Neural cell (in vitro differentiated cells): ENCODE results near the gene SOS1. TPM values are rescaled to one million over a fixed set of nuclear protein-coding genes. Genes with fewer than 3 reads are reported as not detected.

Experiments
- H2AFZ ChIP-seq: fragments of 200-600, 300-800 bp; sonication (generic), shearing (Covaris generic); 2 replicates; pipeline ENCODE4 v1.6.0; 2014; ENCODE audit warnings: low read depth, mild to moderate bottlenecking, antibody characterized with exemption, low read length, moderate library complexity
- H3F3A ChIP-seq: fragments of 200-600 bp; shearing (Covaris generic); 2 replicates; pipeline ENCODE4 v1.6.1; 2016; ENCODE audit warnings: mild to moderate bottlenecking, moderate library complexity, mixed read lengths, antibody characterized with exemption, low read length; ENCODE audit not compliant: insufficient read depth, poor library complexity, severe bottlenecking
- H3K27ac ChIP-seq: fragments of 200-600, 300-800 bp; sonication (generic), shearing (Covaris generic); 2 replicates; pipeline ENCODE4 v1.5.1; 2014; ENCODE audit warnings: mild to moderate bottlenecking, low read length, moderate library complexity
- H3K27me3 ChIP-seq: fragments of 300-800, 200-600 bp; sonication (generic), shearing (Covaris generic); 2 replicates; pipeline ENCODE4 v1.6.0; 2014; ENCODE audit warnings: mild to moderate bottlenecking, low read depth, low read length, moderate library complexity; ENCODE audit not compliant: insufficient read depth
- H3K36me3 ChIP-seq: fragments of 300-800, 200-600 bp; sonication (generic), shearing (Covaris generic); 2 replicates; pipeline ENCODE4 v1.5.1; 2014; ENCODE audit warnings: mild to moderate bottlenecking, antibody characterized with exemption, low read length, moderate library complexity; ENCODE audit not compliant: insufficient read depth
- H3K4me2 ChIP-seq: fragments of 300-800, 200-600 bp; sonication (generic), shearing (Covaris generic); 2 replicates; pipeline ENCODE4 v1.6.0; 2014; ENCODE audit warnings: mild to moderate bottlenecking, low read length
- H3K4me3 ChIP-seq: fragments of 300-800, 200-600 bp; sonication (generic), shearing (Covaris generic); 2 replicates; pipeline ENCODE4 v1.5.1; 2014; ENCODE audit warnings: mild to moderate bottlenecking, low read length, moderate library complexity
- H3K79me2 ChIP-seq: fragments of 200-600 bp; shearing (Covaris generic); replicated peaks from 2 replicates; pipeline ENCODE4 v1.6.0; 2014; ENCODE audit warnings: mild to moderate bottlenecking, low read length, moderate library complexity; ENCODE audit not compliant: insufficient read depth
- H3K9ac ChIP-seq: fragments of 300-800, 200-600 bp; sonication (generic), shearing (Covaris generic); 2 replicates; pipeline ENCODE4 v1.6.1; 2016; ENCODE audit warnings: mild to moderate bottlenecking, low read length, mixed read lengths
- H3K9me2 ChIP-seq: fragments of 200-600 bp; shearing (Covaris generic); 2 replicates; pipeline ENCODE4 v1.6.1; 2016; ENCODE audit warnings: mild to moderate bottlenecking, low read length, mixed read lengths; ENCODE audit not compliant: insufficient read depth
- H3K9me3 ChIP-seq: fragments of 200-600, 300-800 bp; sonication (generic), shearing (Covaris generic); 2 replicates; pipeline ENCODE4 v1.6.1; 2016; ENCODE audit warnings: mild to moderate bottlenecking, mixed run types, low read length, moderate library complexity, mixed read lengths
- H4K20me1 ChIP-seq: fragments of 200-600 bp; shearing (Covaris generic); 2 replicates; pipeline ENCODE4 v1.6.1; 2016; ENCODE audit warnings: mild to moderate bottlenecking, mixed run types; ENCODE audit not compliant: insufficient read depth
- EP300 ChIP-seq: fragments of 450-650 bp; conservative IDR thresholded peaks from 2 replicates; pipeline ENCODE4 v1.6.1; 2014; ENCODE audit warnings: antibody characterized with exemption, mild to moderate bottlenecking, moderate library complexity; ENCODE audit not compliant: poor library complexity, severe bottlenecking
- EZH2 ChIP-seq: fragments of 200-600, 300-800 bp; shearing (Covaris generic), sonication (generic); IDR thresholded peaks from 2 replicates; pipeline ENCODE4 v1.6.1; 2014; ENCODE audit warnings: antibody characterized with exemption, low read length, borderline replicate concordance, mild to moderate bottlenecking; ENCODE audit not compliant: insufficient read depth, poor library complexity, severe bottlenecking
- MXI1 ChIP-seq: fragments of 450-650 bp; conservative IDR thresholded peaks from 2 replicates; pipeline ENCODE4 v1.6.1; 2014; ENCODE audit warnings: antibody characterized with exemption, mild to moderate bottlenecking; ENCODE audit not compliant: poor library complexity, severe bottlenecking
- POLR2AphosphoS5 ChIP-seq: IDR thresholded peaks from 2 replicates; pipeline ENCODE4 v1.6.1; 2012
- RAD21 ChIP-seq: fragments of 450-650 bp; conservative IDR thresholded peaks from 2 replicates; pipeline ENCODE4 v1.6.1; 2014; ENCODE audit warnings: antibody characterized with exemption, mild to moderate bottlenecking, moderate library complexity
- SMC3 ChIP-seq: fragments of 450-650 bp; conservative IDR thresholded peaks from 2 replicates; pipeline ENCODE4 v1.6.1; 2014; ENCODE audit warnings: antibody characterized with exemption, mild to moderate bottlenecking, moderate library complexity; ENCODE audit not compliant: poor library complexity
- TAF1 ChIP-seq: IDR thresholded peaks from 2 replicates; pipeline ENCODE4 v1.6.1; 2012; ENCODE audit warnings: low read depth
- polyA plus RNA-seq: library from polyadenylated mRNA; depleted of rRNA; stranded (reverse); fragments of >200 nt; gene quantifications from 2 replicates; pipeline ENCODE4 v1.2.3, GENCODE V29; 2014
- TF ChIP-seq, protein P1 (sequence below): fragments of 450-650 bp; IDR thresholded peaks from 2 replicates; pipeline ENCODE4 v1.5.1; 2014; ENCODE audit warnings: antibody characterized with exemption, mild to moderate bottlenecking, moderate library complexity; ENCODE audit not compliant: poor library complexity, severe bottlenecking
- TF ChIP-seq, protein P2 (sequence below): IDR thresholded peaks from 2 replicates; pipeline ENCODE4 v1.6.1; 2012; ENCODE audit warnings: borderline replicate concordance

The SOS1 gene
- polyA plus RNA-seq, 1 donor from 2014 or later = 19.0 TPM

DNA sequence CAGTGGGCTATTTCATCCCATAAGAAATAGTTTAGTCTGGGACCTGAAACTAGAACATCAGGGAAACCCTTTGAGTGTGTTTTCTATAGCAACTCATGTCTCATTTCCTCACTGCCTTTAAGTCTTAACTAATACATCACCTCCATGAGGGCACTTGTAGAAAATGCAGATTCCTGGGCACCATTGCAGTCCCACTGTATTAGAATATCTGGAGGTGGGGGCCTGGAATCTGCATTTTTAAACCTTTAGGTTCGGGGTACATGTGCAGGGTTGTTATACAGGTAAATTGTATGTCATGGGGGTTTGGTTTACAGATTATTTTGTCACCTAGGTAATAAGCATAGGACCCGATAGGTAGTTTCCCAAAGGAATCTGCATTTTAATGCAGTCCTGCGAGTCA is 143.8 kb downstream of the SOS1 start:
- H3K4me3 ChIP-seq = no peak overlapping the region
- H3K36me3 ChIP-seq = no peaks in the 10 kb centered on the region
- no peaks in the 10 kb centered on the region for H3K9me3 ChIP-seq
- H3K9me2 ChIP-seq = no peaks in the 10 kb centered on the region
- H3K79me2 ChIP-seq = no peaks in the 10 kb centered on the region
- H3K27me3 ChIP-seq = no peaks in the 10 kb centered on the region
- TF ChIP-seq, protein P1, sequence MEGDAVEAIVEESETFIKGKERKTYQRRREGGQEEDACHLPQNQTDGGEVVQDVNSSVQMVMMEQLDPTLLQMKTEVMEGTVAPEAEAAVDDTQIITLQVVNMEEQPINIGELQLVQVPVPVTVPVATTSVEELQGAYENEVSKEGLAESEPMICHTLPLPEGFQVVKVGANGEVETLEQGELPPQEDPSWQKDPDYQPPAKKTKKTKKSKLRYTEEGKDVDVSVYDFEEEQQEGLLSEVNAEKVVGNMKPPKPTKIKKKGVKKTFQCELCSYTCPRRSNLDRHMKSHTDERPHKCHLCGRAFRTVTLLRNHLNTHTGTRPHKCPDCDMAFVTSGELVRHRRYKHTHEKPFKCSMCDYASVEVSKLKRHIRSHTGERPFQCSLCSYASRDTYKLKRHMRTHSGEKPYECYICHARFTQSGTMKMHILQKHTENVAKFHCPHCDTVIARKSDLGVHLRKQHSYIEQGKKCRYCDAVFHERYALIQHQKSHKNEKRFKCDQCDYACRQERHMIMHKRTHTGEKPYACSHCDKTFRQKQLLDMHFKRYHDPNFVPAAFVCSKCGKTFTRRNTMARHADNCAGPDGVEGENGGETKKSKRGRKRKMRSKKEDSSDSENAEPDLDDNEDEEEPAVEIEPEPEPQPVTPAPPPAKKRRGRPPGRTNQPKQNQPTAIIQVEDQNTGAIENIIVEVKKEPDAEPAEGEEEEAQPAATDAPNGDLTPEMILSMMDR = no peak
- TF ChIP-seq EZH2 (no peak), RAD21 (no peak), EP300 (no peak), SMC3 (no peak), POLR2AphosphoS5 (no peak), MXI1 (no peak), TAF1 (no peak)
- TF ChIP-seq, protein P2, sequence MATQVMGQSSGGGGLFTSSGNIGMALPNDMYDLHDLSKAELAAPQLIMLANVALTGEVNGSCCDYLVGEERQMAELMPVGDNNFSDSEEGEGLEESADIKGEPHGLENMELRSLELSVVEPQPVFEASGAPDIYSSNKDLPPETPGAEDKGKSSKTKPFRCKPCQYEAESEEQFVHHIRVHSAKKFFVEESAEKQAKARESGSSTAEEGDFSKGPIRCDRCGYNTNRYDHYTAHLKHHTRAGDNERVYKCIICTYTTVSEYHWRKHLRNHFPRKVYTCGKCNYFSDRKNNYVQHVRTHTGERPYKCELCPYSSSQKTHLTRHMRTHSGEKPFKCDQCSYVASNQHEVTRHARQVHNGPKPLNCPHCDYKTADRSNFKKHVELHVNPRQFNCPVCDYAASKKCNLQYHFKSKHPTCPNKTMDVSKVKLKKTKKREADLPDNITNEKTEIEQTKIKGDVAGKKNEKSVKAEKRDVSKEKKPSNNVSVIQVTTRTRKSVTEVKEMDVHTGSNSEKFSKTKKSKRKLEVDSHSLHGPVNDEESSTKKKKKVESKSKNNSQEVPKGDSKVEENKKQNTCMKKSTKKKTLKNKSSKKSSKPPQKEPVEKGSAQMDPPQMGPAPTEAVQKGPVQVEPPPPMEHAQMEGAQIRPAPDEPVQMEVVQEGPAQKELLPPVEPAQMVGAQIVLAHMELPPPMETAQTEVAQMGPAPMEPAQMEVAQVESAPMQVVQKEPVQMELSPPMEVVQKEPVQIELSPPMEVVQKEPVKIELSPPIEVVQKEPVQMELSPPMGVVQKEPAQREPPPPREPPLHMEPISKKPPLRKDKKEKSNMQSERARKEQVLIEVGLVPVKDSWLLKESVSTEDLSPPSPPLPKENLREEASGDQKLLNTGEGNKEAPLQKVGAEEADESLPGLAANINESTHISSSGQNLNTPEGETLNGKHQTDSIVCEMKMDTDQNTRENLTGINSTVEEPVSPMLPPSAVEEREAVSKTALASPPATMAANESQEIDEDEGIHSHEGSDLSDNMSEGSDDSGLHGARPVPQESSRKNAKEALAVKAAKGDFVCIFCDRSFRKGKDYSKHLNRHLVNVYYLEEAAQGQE = no peak
- no peaks in the 10 kb centered on the region for H3F3A ChIP-seq
- no peaks in the 10 kb centered on the region for H4K20me1 ChIP-seq
- H3K9ac ChIP-seq = no peak overlapping the region
- no peak overlapping the region for H3K4me2 ChIP-seq
- H3K27ac ChIP-seq = no peak overlapping the region
- H2AFZ ChIP-seq = no peak overlapping the region

DNA sequence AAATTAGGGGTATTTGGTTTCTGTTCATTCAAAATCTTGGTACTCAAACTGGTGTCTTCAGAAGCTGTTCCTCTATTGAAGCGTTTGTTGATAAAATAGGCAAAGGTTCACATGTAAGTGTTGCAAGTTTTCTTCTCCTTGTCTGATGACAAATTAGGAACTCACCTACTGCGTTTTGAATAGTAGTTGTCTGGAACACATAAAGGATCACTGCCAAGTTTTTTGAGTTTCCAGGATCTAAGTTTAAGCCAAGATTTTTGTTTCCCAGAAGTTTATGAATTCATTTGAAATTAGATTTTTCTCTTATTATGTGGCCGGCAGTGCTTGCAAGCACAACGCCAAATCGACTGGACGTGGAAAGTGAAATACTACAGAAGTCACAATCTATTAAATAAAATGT is 145.8 kb downstream of the SOS1 start:
- Histone ChIP-seq H3K27ac (no peak overlapping the region), H3K4me2 (no peak overlapping the region), H3K79me2 (no peaks in the 10 kb centered on the region), H4K20me1 (no peaks in the 10 kb centered on the region), H3K9ac (no peak overlapping the region), H3K9me2 (no peaks in the 10 kb centered on the region), H3K27me3 (no peaks in the 10 kb centered on the region), H3F3A (no peaks in the 10 kb centered on the region), H2AFZ (no peak overlapping the region), H3K9me3 (no peaks in the 10 kb centered on the region), H3K4me3 (no peak overlapping the region), H3K36me3 (no peaks in the 10 kb centered on the region)
- no peak for TF ChIP-seq EP300
- no peak for TF ChIP-seq EZH2
- no peak for TF ChIP-seq RAD21
- no peak for TF ChIP-seq POLR2AphosphoS5
- TF ChIP-seq, protein P2 = no peak
- TF ChIP-seq, protein P1 = no peak
- no peak for TF ChIP-seq MXI1
- TF ChIP-seq SMC3 = no peak
- TF ChIP-seq TAF1 = no peak
